ENCODE results near the gene RAD18.

RAD18 gene

DNA sequence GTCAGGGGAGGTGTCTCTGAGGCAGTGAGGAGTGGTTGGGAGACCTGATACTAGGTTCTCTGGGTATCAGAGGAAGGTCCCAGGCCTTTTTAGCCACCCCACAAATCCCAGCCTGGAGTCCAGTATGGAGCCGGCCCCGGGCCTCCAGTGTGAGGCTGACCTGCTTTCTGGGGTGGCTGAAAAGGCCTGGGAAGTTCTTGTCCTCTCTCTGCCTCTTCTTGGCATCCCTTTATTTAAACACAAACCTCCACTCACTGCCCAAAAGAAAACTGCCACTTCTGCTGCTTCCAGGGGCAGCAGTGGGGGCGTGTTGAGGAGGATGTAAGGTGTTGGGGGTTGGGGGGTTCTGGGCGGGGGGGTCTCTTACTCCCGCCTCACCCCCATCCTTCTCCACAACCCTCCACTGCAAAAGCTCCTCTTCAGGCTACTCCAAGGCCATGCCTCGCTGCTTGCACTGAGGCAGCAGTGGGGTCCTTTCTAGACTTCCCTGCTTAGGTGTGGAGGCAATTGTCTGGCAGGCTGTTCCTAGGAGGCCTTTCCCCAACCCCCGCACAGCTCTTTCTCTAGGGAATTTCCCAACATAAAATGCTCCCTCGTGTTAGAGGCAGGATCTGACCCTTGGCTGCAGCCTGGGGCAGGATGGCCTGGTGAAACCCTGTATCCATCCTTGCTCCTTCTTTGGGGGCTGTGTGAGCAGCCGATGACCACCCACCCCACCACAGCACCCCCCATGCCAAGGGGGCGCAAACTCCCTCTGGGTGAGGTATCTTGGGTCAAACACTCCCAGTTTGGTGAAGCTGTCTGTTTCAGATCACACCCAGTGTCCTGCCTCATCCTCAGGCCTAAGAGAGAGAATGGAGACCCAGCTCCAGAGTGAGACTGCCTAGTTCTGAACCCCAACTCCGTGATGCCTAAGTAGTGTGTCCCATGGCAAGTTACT lies 12.1 kb upstream of the RAD18 start:
- H3K4me1 ChIP-seq (ENCODE audit: insufficient read depth, low read length, poor library complexity, severe bottlenecking), result no peaks in the 10 kb centered on the region
- H3K9me3 ChIP-seq (ENCODE audit: insufficient read depth, low read depth, low read length), result no peaks in the 10 kb centered on the region
- H3K9ac ChIP-seq (ENCODE audit: low read depth, low read length, poor library complexity, severe bottlenecking), result no peak overlapping the region
- no peaks in the 10 kb centered on the region for H3K36me3 ChIP-seq (ENCODE audit: insufficient read depth, low read length)
- no peak for TF ChIP-seq EZH2phosphoT487 (IDR thresholded peaks at IDR 0.05; ENCODE audit: borderline replicate concordance)
- TF ChIP-seq, protein P1, sequence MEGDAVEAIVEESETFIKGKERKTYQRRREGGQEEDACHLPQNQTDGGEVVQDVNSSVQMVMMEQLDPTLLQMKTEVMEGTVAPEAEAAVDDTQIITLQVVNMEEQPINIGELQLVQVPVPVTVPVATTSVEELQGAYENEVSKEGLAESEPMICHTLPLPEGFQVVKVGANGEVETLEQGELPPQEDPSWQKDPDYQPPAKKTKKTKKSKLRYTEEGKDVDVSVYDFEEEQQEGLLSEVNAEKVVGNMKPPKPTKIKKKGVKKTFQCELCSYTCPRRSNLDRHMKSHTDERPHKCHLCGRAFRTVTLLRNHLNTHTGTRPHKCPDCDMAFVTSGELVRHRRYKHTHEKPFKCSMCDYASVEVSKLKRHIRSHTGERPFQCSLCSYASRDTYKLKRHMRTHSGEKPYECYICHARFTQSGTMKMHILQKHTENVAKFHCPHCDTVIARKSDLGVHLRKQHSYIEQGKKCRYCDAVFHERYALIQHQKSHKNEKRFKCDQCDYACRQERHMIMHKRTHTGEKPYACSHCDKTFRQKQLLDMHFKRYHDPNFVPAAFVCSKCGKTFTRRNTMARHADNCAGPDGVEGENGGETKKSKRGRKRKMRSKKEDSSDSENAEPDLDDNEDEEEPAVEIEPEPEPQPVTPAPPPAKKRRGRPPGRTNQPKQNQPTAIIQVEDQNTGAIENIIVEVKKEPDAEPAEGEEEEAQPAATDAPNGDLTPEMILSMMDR (conservative IDR thresholded peaks at IDR 0.05; ENCODE audit: low read length), result no peak
- H3F3A ChIP-seq (ENCODE audit: low read depth), result no peaks in the 10 kb centered on the region
- H4K20me1 ChIP-seq (ENCODE audit: insufficient read depth, low read length, poor library complexity, severe bottlenecking), result no peaks in the 10 kb centered on the region
- no peaks in the 10 kb centered on the region for H3K79me2 ChIP-seq (ENCODE audit: insufficient read depth, low read length)
- no peaks in the 10 kb centered on the region for H3K27me3 ChIP-seq (ENCODE audit: insufficient read depth, low read length, poor library complexity, severe bottlenecking)
- H3K4me2 ChIP-seq (ENCODE audit: low read depth, low read length, poor library complexity, severe bottlenecking), result no peak overlapping the region
- no peaks in the 10 kb centered on the region for H3K9me2 ChIP-seq (replicated peaks; ENCODE audit: low read depth, low read length)
- no peak overlapping the region for H3K4me3 ChIP-seq (ENCODE audit: low read length, poor library complexity, severe bottlenecking)
- no peak overlapping the region for H2AFZ ChIP-seq (ENCODE audit: low read length)

DNA sequence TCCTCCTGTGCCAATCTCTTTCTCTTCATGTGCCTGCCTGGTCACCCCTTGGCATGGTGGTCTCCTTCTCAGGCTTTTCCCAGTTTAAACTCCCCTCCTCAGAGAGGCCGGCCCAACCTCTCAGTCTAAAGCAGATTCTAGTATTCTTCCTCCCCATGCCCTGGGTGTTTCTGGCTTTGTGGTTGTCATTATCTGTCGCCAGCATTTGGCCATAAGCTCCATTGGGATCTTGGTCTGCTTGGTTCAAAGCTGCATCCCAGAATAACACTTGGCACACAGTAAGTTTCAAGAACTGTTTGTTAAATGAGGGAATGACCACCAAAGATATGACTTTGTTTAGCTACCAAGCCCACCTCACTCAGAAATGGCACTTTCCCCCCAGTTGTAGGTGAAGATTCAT lies 11.2 kb upstream of the RAD18 start:
- Histone ChIP-seq H3K79me2 (ENCODE audit: insufficient read depth, low read length) (no peaks in the 10 kb centered on the region), H2AFZ (ENCODE audit: low read length) (no peak overlapping the region), H4K20me1 (ENCODE audit: insufficient read depth, low read length, poor library complexity, severe bottlenecking) (no peaks in the 10 kb centered on the region), H3K4me3 (ENCODE audit: low read length, poor library complexity, severe bottlenecking) (no peak overlapping the region), H3K9ac (ENCODE audit: low read depth, low read length, poor library complexity, severe bottlenecking) (no peak overlapping the region), H3F3A (ENCODE audit: low read depth) (no peaks in the 10 kb centered on the region), H3K4me1 (ENCODE audit: insufficient read depth, low read length, poor library complexity, severe bottlenecking) (no peaks in the 10 kb centered on the region), H3K36me3 (ENCODE audit: insufficient read depth, low read length) (no peaks in the 10 kb centered on the region), H3K27me3 (ENCODE audit: insufficient read depth, low read length, poor library complexity, severe bottlenecking) (no peaks in the 10 kb centered on the region), H3K4me2 (ENCODE audit: low read depth, low read length, poor library complexity, severe bottlenecking) (no peak overlapping the region), H3K9me3 (ENCODE audit: insufficient read depth, low read depth, low read length) (no peaks in the 10 kb centered on the region), H3K9me2 (replicated peaks; ENCODE audit: low read depth, low read length) (no peaks in the 10 kb centered on the region)
- TF ChIP-seq, protein P1 (conservative IDR thresholded peaks at IDR 0.05; ENCODE audit: low read length), result no peak
- no peak for TF ChIP-seq EZH2phosphoT487 (IDR thresholded peaks at IDR 0.05; ENCODE audit: borderline replicate concordance)

DNA sequence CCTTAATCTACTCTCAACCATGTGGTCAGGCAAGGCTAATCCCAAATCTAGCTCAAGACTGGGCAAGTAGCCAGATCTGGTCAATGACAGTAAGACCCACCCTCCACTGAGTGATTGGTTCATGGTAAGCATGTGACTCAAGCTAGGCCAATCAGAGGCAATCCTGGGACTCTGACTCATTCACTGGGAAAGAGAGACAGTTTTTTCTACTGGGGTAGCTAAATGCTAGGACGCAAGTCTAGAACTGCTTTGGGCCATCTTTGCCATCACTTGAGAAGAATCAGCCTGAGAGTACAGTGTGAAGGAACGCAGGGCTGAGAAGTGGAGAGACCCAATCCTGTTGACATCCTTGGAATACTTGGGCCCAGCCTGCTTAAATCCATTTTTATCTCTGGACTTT lies 9.4 kb upstream of the RAD18 start:
- no peaks in the 10 kb centered on the region for H4K20me1 ChIP-seq (ENCODE audit: insufficient read depth, low read length, poor library complexity, severe bottlenecking)
- no peaks in the 10 kb centered on the region for H3K4me1 ChIP-seq (ENCODE audit: insufficient read depth, low read length, poor library complexity, severe bottlenecking)
- no peaks in the 10 kb centered on the region for H3K9me2 ChIP-seq (replicated peaks; ENCODE audit: low read depth, low read length)
- no peak overlapping the region for H3K4me3 ChIP-seq (ENCODE audit: low read length, poor library complexity, severe bottlenecking)
- no peak overlapping the region for H3K4me2 ChIP-seq (ENCODE audit: low read depth, low read length, poor library complexity, severe bottlenecking)
- no peaks in the 10 kb centered on the region for H3K9me3 ChIP-seq (ENCODE audit: insufficient read depth, low read depth, low read length)
- no peaks in the 10 kb centered on the region for H3K36me3 ChIP-seq (ENCODE audit: insufficient read depth, low read length)
- no peaks in the 10 kb centered on the region for H3F3A ChIP-seq (ENCODE audit: low read depth)
- no peak overlapping the region for H2AFZ ChIP-seq (ENCODE audit: low read length)
- H3K9ac ChIP-seq (ENCODE audit: low read depth, low read length, poor library complexity, severe bottlenecking), result no peak overlapping the region
- TF ChIP-seq, protein P1 (conservative IDR thresholded peaks at IDR 0.05; ENCODE audit: low read length), result no peak
- no peaks in the 10 kb centered on the region for H3K79me2 ChIP-seq (ENCODE audit: insufficient read depth, low read length)
- H3K27me3 ChIP-seq (ENCODE audit: insufficient read depth, low read length, poor library complexity, severe bottlenecking), result no peaks in the 10 kb centered on the region
